HCT116 (cell line): ENCODE results near the gene SLC27A3. TPM values are rescaled to one million over a fixed set of nuclear protein-coding genes. Genes with fewer than 3 reads are reported as not detected.

Experiments used
- ATAC-seq: fragments of 200-7000 bp; cut with Tn5 transposase; 2 replicates; pipeline ENCODE4 v1.9.1; 2020; ENCODE audit warnings: mild to moderate bottlenecking, moderate library complexity
- BruUV-seq: library from RNA; stranded (reverse); fragments of 400-500 nt; replicated peaks from 2 replicates; lab custom pipeline; 2021; lab: Mats Ljungman, UMichigan
- CTCF ChIA-PET: fragments of 300-600 bp; sonication (Branson Sonifier 250); formaldehyde crosslinking; loops from one replicate; lab custom pipeline; 2021; ENCODE audit warnings: antibody characterized with exemption; lab: Charles Lee
- POLR2A ChIA-PET: fragments of 300-600, 350-600 bp; sonication (Branson Sonifier 250); formaldehyde crosslinking; loops from one replicate; lab custom pipeline; 2021; ENCODE audit warnings: antibody characterized with exemption; lab: Charles Lee
- RAD21 ChIA-PET, 2 experiments: fragments of 300-600 bp; sonication (Branson Sonifier 250); formaldehyde crosslinking; loops; one replicate each; lab custom pipeline; 2023; ENCODE audit warnings: low total read pairs in 2 of 2; ENCODE audit not compliant: uncharacterized antibody in 2 of 2, unreplicated experiment in 2 of 2, low non-redundant PET in 1 of 2; lab: Charles Lee
- DNase-seq: peaks from one replicate; pipeline ENCODE4 v3.0.0-alpha.2; 2010; ENCODE audit warnings: low read depth, low spot score
- H2AFZ ChIP-seq: fragments of 200-600 bp; shearing (Covaris generic), sonication (generic); 2 replicates; pipeline ENCODE4 v1.6.1; 2017; ENCODE audit warnings: low read depth, mixed run types, mixed read lengths, antibody characterized with exemption, low read length; ENCODE audit not compliant: poor library complexity, severe bottlenecking
- H3K27ac ChIP-seq: 2 replicates; pipeline ENCODE4 v1.5.1; 2012; ENCODE audit warnings: low read depth, low read length
- H3K27me3 ChIP-seq: fragments of 200-600 bp; sonication (generic); 2 replicates; pipeline ENCODE4 v1.6.1; 2016; ENCODE audit warnings: mixed run types, low read length, mixed read lengths; ENCODE audit not compliant: insufficient read depth
- H3K36me3 ChIP-seq, 2 experiments: fragments of 200-500 bp in 1 of 2; fragments of 200-600 bp in 1 of 2; sonication (Bioruptor generic) in 1 of 2; sonication (generic) in 1 of 2; 2 replicates each; pipeline versions ENCODE4 v1.5.1 to v1.6.1; 2014 to 2016; ENCODE audit warnings: low read length in 2 of 2, inconsistent platforms in 1 of 2, mixed read lengths in 1 of 2, mixed run types in 1 of 2; ENCODE audit not compliant: insufficient read depth in 2 of 2, control insufficient read depth in 1 of 2
- H3K4me1 ChIP-seq, 2 experiments: fragments of 200-600 bp in 1 of 2; sonication (generic) in 1 of 2; 2 replicates each; pipeline versions ENCODE4 v1.5.1 to v1.6.1; 2012 to 2017; ENCODE audit warnings: low read length in 2 of 2, inconsistent platforms in 1 of 2, mild to moderate bottlenecking in 1 of 2, mixed read lengths in 1 of 2, mixed run types in 1 of 2, moderate library complexity in 1 of 2; ENCODE audit not compliant: insufficient read depth in 2 of 2, control insufficient read depth in 1 of 2
- H3K4me2 ChIP-seq: fragments of 200-600 bp; sonication (generic); 2 replicates; pipeline ENCODE4 v1.6.1; 2017; ENCODE audit warnings: mixed run types, low read length, mixed read lengths
- H3K4me3 ChIP-seq, 2 experiments: fragments of 200-600 bp in 1 of 2; sonication (generic) in 1 of 2; replicated peaks in 1 of 2; 2 replicates each; pipeline ENCODE4 v1.5.1; 2011 to 2016; ENCODE audit warnings: low read length in 2 of 2, control low read depth in 1 of 2, low read depth in 1 of 2, mild to moderate bottlenecking in 1 of 2, mixed read lengths in 1 of 2, mixed run types in 1 of 2
- H3K79me2 ChIP-seq: fragments of 200-600 bp; sonication (generic); 2 replicates; pipeline ENCODE4 v1.6.1; 2017; ENCODE audit warnings: mild to moderate bottlenecking, mixed run types, low read length, moderate library complexity, mixed read lengths; ENCODE audit not compliant: insufficient read depth
- H3K9ac ChIP-seq: fragments of 200-600 bp; sonication (generic); 2 replicates; pipeline ENCODE4 v1.6.1; 2016; ENCODE audit warnings: low read length, mixed read lengths
- H3K9me2 ChIP-seq: fragments of 200-600 bp; sonication (generic), shearing (Covaris generic); 2 replicates; pipeline ENCODE4 v1.6.1; 2017; ENCODE audit warnings: mixed run types, mild to moderate bottlenecking, moderate library complexity; ENCODE audit not compliant: insufficient read depth
- H3K9me3 ChIP-seq, 2 experiments: fragments of 200-500 bp in 1 of 2; fragments of 200-600 bp in 1 of 2; sonication (Bioruptor generic) in 1 of 2; sonication (generic) in 1 of 2; 2 replicates each; pipeline ENCODE4 v1.6.1; 2014 to 2017; ENCODE audit warnings: low read length in 2 of 2, mixed read lengths in 2 of 2, inconsistent platforms in 1 of 2, low read depth in 1 of 2, mild to moderate bottlenecking in 1 of 2, mixed run types in 1 of 2, moderate library complexity in 1 of 2; ENCODE audit not compliant: control insufficient read depth in 1 of 2, insufficient read depth in 1 of 2
- H4K20me1 ChIP-seq: fragments of 200-600 bp; sonication (generic), shearing (Covaris generic); 2 replicates; pipeline ENCODE4 v1.6.1; 2017; ENCODE audit warnings: mixed run types, mild to moderate bottlenecking, moderate library complexity; ENCODE audit not compliant: insufficient read depth
- FOSL1 ChIP-seq: IDR thresholded peaks from 2 replicates; pipeline ENCODE4 v1.6.1; 2012; ENCODE audit warnings: low read depth
- SIN3A ChIP-seq: IDR thresholded peaks from 2 replicates; pipeline ENCODE4 v1.6.1; 2012; ENCODE audit warnings: low read depth
- SRF ChIP-seq: IDR thresholded peaks from 2 replicates; pipeline ENCODE4 v1.6.1; 2012; ENCODE audit warnings: low read depth
- TCF7L2 ChIP-seq: IDR thresholded peaks from 2 replicates; pipeline ENCODE4 v1.7.0; 2011; ENCODE audit warnings: borderline replicate concordance, inconsistent platforms; ENCODE audit not compliant: insufficient read depth, insufficient read length; ENCODE audit errors: extremely low read depth
- ZBTB33 ChIP-seq: IDR thresholded peaks from 2 replicates; pipeline ENCODE4 v1.6.1; 2011; ENCODE audit warnings: mild to moderate bottlenecking, low read length, moderate library complexity; ENCODE audit not compliant: insufficient replicate concordance; ENCODE audit errors: extremely low read depth
- ZFX ChIP-seq: fragments of 450-650 bp; IDR thresholded peaks from 2 replicates; pipeline ENCODE4 v1.6.1; 2017
- intact Hi-C: fragments of 100-400 bp; cut with micrococcal nuclease; formaldehyde crosslinking; loops from 2 replicates; pipeline ENCODE4 v1.10.0; 2022
- total RNA-seq: library from RNA; stranded (reverse); gene quantifications from one replicate; pipeline ENCODE4 v1.2.1, GENCODE V29; 2021; ENCODE audit not compliant: unreplicated experiment
- TF ChIP-seq, protein P1 (sequence below): IDR thresholded peaks from 2 replicates; pipeline ENCODE4 v1.6.1; 2012
- TF ChIP-seq, protein P2 (sequence below): IDR thresholded peaks from 2 replicates; pipeline ENCODE4 v1.6.1; 2012
- TF ChIP-seq, protein P3 (sequence below), 3 experiments: fragments of 200-600 bp in 1 of 3; sonication (generic) in 1 of 3; IDR thresholded peaks in 2 of 3; conservative IDR thresholded peaks in 1 of 3; 2 replicates each; pipeline ENCODE4 v1.5.1; 2012 to 2017; ENCODE audit warnings: low read depth in 2 of 3, low read length in 2 of 3, antibody characterized with exemption in 1 of 3, borderline replicate concordance in 1 of 3, control low read depth in 1 of 3, mild to moderate bottlenecking in 1 of 3, mixed read lengths in 1 of 3, mixed run types in 1 of 3, moderate library complexity in 1 of 3; ENCODE audit not compliant: insufficient read depth in 1 of 3

Gene SLC27A3
- total RNA-seq, 1 experiment from 2014 or later, result 14.3 TPM

GRCh38 chr1:153767519-153767918 is 7.7 kb upstream of the SLC27A3 start:
- TF ChIP-seq FOSL1 (no peak), ZBTB33 (no peak), ZFX (no peak)
- TF ChIP-seq, protein P1, sequence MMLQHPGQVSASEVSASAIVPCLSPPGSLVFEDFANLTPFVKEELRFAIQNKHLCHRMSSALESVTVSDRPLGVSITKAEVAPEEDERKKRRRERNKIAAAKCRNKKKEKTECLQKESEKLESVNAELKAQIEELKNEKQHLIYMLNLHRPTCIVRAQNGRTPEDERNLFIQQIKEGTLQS, result no peak
- Histone ChIP-seq H4K20me1 (no peaks in the 10 kb centered on the region), H3K4me2 (no peak overlapping the region), H3K79me2 (no peaks in the 10 kb centered on the region), H3K4me1 (no peaks in the 10 kb centered on the region), H3K27ac (no peak overlapping the region), H3K36me3 (peaks cover 40% of the 10 kb centered on the region in 2 experiments), H3K9me2 (no peaks in the 10 kb centered on the region), H2AFZ (no peak overlapping the region), H3K9ac (no peak overlapping the region), H3K4me3 (no peak overlapping the region), H3K9me3 (no peaks in the 10 kb centered on the region), H3K27me3 (no peaks in the 10 kb centered on the region)
- DNase-seq (no peak), ATAC-seq (no peak)
- RAD21 ChIA-PET, result no interaction called here
- CTCF ChIA-PET, result interaction anchor here (0.6 kb wide), 1 partner anchor 31 kb away, joined by 3 read pairs; no protein-coding TSS in a partner anchor
- intact Hi-C loops, result no loop called here
- POLR2A ChIA-PET, result no interaction called here
- no TSS peak for BruUV-seq

- ATAC-seq, result no peak
- ChIA-PET CTCF (no interaction called here), RAD21 (no interaction called here), POLR2A (no interaction called here)
- Histone ChIP-seq H3K27me3 (no peaks in the 10 kb centered on the region), H3K36me3 (peaks cover 33 to 42% of the 10 kb centered on the region in 2 experiments; a peak in 3 of 4 replicates), H3K9me3 (no peaks in the 10 kb centered on the region), H3K9ac (no peak overlapping the region), H3K4me3 (no peak overlapping the region), H3K79me2 (no peaks in the 10 kb centered on the region), H3K4me2 (no peak overlapping the region), H3K27ac (no peak overlapping the region), H3K9me2 (no peaks in the 10 kb centered on the region), H4K20me1 (no peaks in the 10 kb centered on the region), H2AFZ (no peak overlapping the region), H3K4me1 (no peaks in the 10 kb centered on the region)
- no TSS peak for BruUV-seq
- intact Hi-C loops, result no loop called here
- no peak for DNase-seq
- TF ChIP-seq, protein P2, sequence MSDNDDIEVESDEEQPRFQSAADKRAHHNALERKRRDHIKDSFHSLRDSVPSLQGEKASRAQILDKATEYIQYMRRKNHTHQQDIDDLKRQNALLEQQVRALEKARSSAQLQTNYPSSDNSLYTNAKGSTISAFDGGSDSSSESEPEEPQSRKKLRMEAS, result no peak
- TF ChIP-seq, protein P1, result no peak
- no peak for TF ChIP-seq FOSL1
- TF ChIP-seq SRF, result no peak
- no peak for TF ChIP-seq SIN3A
- TF ChIP-seq, protein P3, sequence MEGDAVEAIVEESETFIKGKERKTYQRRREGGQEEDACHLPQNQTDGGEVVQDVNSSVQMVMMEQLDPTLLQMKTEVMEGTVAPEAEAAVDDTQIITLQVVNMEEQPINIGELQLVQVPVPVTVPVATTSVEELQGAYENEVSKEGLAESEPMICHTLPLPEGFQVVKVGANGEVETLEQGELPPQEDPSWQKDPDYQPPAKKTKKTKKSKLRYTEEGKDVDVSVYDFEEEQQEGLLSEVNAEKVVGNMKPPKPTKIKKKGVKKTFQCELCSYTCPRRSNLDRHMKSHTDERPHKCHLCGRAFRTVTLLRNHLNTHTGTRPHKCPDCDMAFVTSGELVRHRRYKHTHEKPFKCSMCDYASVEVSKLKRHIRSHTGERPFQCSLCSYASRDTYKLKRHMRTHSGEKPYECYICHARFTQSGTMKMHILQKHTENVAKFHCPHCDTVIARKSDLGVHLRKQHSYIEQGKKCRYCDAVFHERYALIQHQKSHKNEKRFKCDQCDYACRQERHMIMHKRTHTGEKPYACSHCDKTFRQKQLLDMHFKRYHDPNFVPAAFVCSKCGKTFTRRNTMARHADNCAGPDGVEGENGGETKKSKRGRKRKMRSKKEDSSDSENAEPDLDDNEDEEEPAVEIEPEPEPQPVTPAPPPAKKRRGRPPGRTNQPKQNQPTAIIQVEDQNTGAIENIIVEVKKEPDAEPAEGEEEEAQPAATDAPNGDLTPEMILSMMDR (IDR thresholded peaks at IDR 0.05 in 2 of 3, conservative IDR thresholded peaks at IDR 0.05 in 1 of 3; ENCODE audit: borderline replicate concordance in 1 of 3, insufficient read depth in 1 of 3, low read depth in 2 of 3, low read length in 2 of 3), result no peak
- no peak for TF ChIP-seq TCF7L2
Observed at GRCh38 chr1:153768316-153769181, 6.7 kb upstream of the SLC27A3 start.
